Tibial nerve (tissue), 4 donors: ENCODE data around the gene KBTBD13. TPM values are rescaled to one million over a fixed set of nuclear protein-coding genes. Genes with fewer than 3 reads are reported as not detected.

Experiments used
- DNase-seq, 2 donors: peaks; one replicate each; pipeline ENCODE4 v3.0.0-alpha.2; 2019; ENCODE audit warnings: low spot score in 2 of 2
- H3K27ac ChIP-seq, 4 donors: fragments of 200-600 bp; sonication (generic) in 3 of 4; one replicate each; pipeline ENCODE4 v1.5.1; 2017 to 2019; ENCODE audit warnings: mild to moderate bottlenecking in 1 of 4
- H3K27me3 ChIP-seq, 2 donors: fragments of 200-600 bp; sonication (generic) in 1 of 2; one replicate each; pipeline versions ENCODE4 v1.5.1 to v1.6.0; 2017 to 2019
- H3K36me3 ChIP-seq, 3 donors: fragments of 200-600 bp; sonication (generic); one replicate each; pipeline ENCODE4 v1.5.1; 2018 to 2019
- H3K4me1 ChIP-seq, 4 donors: fragments of 200-600 bp; sonication (generic) in 3 of 4; one replicate each; pipeline ENCODE4 v1.5.1; 2017 to 2019
- H3K4me3 ChIP-seq, 4 donors: fragments of 200-600 bp; sonication (generic) in 3 of 4; one replicate each; pipeline ENCODE4 v1.5.1; 2017 to 2019; ENCODE audit warnings: mild to moderate bottlenecking in 1 of 4, moderate library complexity in 1 of 4
- H3K9me3 ChIP-seq, 4 donors: fragments of 200-600 bp; sonication (generic) in 3 of 4; one replicate each; pipeline ENCODE4 v1.5.1; 2017 to 2019
- CTCF ChIP-seq, 5 experiments: fragments of 200-600 bp in 3 of 5; fragments of 450-650 bp in 2 of 5; sonication (generic) in 3 of 5; IDR thresholded peaks; one replicate each; pipeline ENCODE4 v1.5.1; 2016 to 2019; ENCODE audit warnings: antibody characterized with exemption in 5 of 5, mild to moderate bottlenecking in 3 of 5, moderate library complexity in 2 of 5
- EP300 ChIP-seq, 2 donors: sonication (generic); formaldehyde crosslinking; IDR thresholded peaks; one replicate each; pipeline ENCODE4 v1.6.1; 2017; ENCODE audit warnings: antibody characterized with exemption in 2 of 2, mild to moderate bottlenecking in 1 of 2
- POLR2A ChIP-seq, 2 donors: fragments of 450-650 bp; IDR thresholded peaks; one replicate each; pipeline ENCODE4 v1.6.1; 2017; ENCODE audit warnings: antibody characterized with exemption in 2 of 2, mild to moderate bottlenecking in 2 of 2, moderate library complexity in 2 of 2
- WGBS, 2 donors: methylation state at CpG; one replicate each; pipeline ENCODE4 v1.1.5; 2018; 5-methylcytosine and 5-hydroxymethylcytosine counted together
- total RNA-seq, 4 donors: library from RNA; depleted of rRNA; stranded (reverse); fragments of >200 nt; gene quantifications; one replicate each; pipeline ENCODE4 v1.1.0, GENCODE V29; 2016

KBTBD13 gene
- total RNA-seq, 4 donors from 2014 or later: not detected

GRCh38 chr15:65085207-65085753, 8.7 kb downstream of the KBTBD13 start:
- 47 to 48% methylated on average over 8 of the region's 8 CpGs for WGBS, 2 donors
- H3K36me3 ChIP-seq: no peaks in the 10 kb centered on the region
- no peaks in the 10 kb centered on the region for H3K27me3 ChIP-seq
- H3K4me1 ChIP-seq: peaks cover 0 to 84% (median 35%) of the 10 kb centered on the region in 4 donors
- H3K27ac ChIP-seq: peak overlapping the region in 2 of 4 donors; percentile 37 to 77
- no peak for TF ChIP-seq POLR2A (IDR thresholded peaks at IDR 0.05)
- no peaks in the 10 kb centered on the region for H3K9me3 ChIP-seq
- no peak overlapping the region for H3K4me3 ChIP-seq
- DNase-seq: no peak

- no peaks in the 10 kb centered on the region for H3K36me3 ChIP-seq
- no peak for DNase-seq
- H3K4me1 ChIP-seq: peaks cover 0 to 78% (median 32%) of the 10 kb centered on the region in 4 donors
- no peak overlapping the region for H3K4me3 ChIP-seq
- TF ChIP-seq CTCF (IDR thresholded peaks at IDR 0.05) (peak in 1 of 5 experiments; percentile 10), POLR2A (IDR thresholded peaks at IDR 0.05) (no peak)
- H3K9me3 ChIP-seq: no peaks in the 10 kb centered on the region
- no peaks in the 10 kb centered on the region for H3K27me3 ChIP-seq
- H3K27ac ChIP-seq: peak overlapping the region in 2 of 4 donors; percentile 37 to 77
- WGBS, 2 donors: 72 to 81% methylated on average over 6 of the region's 6 CpGs
These were observed 9.6 kb downstream of the KBTBD13 start for GRCh38 chr15:65085990-65086679.

- H3K36me3 ChIP-seq: no peaks in the 10 kb centered on the region
- no peak overlapping the region for H3K4me3 ChIP-seq
- H3K9me3 ChIP-seq: no peaks in the 10 kb centered on the region
- 69 to 77% methylated on average over 6 of the region's 6 CpGs for WGBS, 2 donors
- H3K27me3 ChIP-seq: no peaks in the 10 kb centered on the region
- peaks cover 0 to 73% (median 29%) of the 10 kb centered on the region in 4 donors for H3K4me1 ChIP-seq
- H3K27ac ChIP-seq: peak overlapping the region in 3 of 4 donors; percentile 73 to 77 (median 77)
- DNase-seq: no peak
- no peak for TF ChIP-seq CTCF (IDR thresholded peaks at IDR 0.05)
- no peak for TF ChIP-seq POLR2A (IDR thresholded peaks at IDR 0.05)
- no peak for TF ChIP-seq EP300 (IDR thresholded peaks at IDR 0.05)
These were observed 10.2 kb downstream of the KBTBD13 start for GRCh38 chr15:65086680-65087111.

- Histone ChIP-seq H3K4me3 (no peak overlapping the region), H3K9me3 (no peaks in the 10 kb centered on the region), H3K36me3 (no peaks in the 10 kb centered on the region), H3K27me3 (no peaks in the 10 kb centered on the region), H3K27ac (peak overlapping the region in 3 of 4 donors; percentile 73 to 77 (median 77)), H3K4me1 (peaks cover 0 to 69% (median 22%) of the 10 kb centered on the region in 4 donors)
- no peak for TF ChIP-seq CTCF (IDR thresholded peaks at IDR 0.05)
- no peak for TF ChIP-seq POLR2A (IDR thresholded peaks at IDR 0.05)
- TF ChIP-seq EP300 (IDR thresholded peaks at IDR 0.05): no peak
- 80 to 85% methylated on average over 3 of the region's 3 CpGs for WGBS, 2 donors
- DNase-seq: no peak
These were observed 10.9 kb downstream of the KBTBD13 start for GRCh38 chr15:65087411-65087810.

GRCh38 chr15:65087873-65088642, 11.5 kb downstream of the KBTBD13 start:
- no peak for TF ChIP-seq POLR2A (IDR thresholded peaks at IDR 0.05)
- TF ChIP-seq CTCF (IDR thresholded peaks at IDR 0.05): no peak
- TF ChIP-seq EP300 (IDR thresholded peaks at IDR 0.05): no peak
- H3K27me3 ChIP-seq: no peaks in the 10 kb centered on the region
- H3K9me3 ChIP-seq: no peaks in the 10 kb centered on the region
- no peak overlapping the region for H3K4me3 ChIP-seq
- H3K27ac ChIP-seq: peak overlapping the region; percentile 54 to 77 (median 75)
- peaks cover 0 to 3% (median 0%) of the 10 kb centered on the region in 3 donors for H3K36me3 ChIP-seq
- DNase-seq: peak; percentile 33 to 42
- peaks cover 0 to 66% (median 16%) of the 10 kb centered on the region in 4 donors for H3K4me1 ChIP-seq
- WGBS, 2 donors: 64 to 71% methylated on average over 13 of the region's 13 CpGs
